Smooth muscle cell (in vitro differentiated cells): ENCODE results near the gene TMEM238L. TPM values are rescaled to one million over a fixed set of nuclear protein-coding genes. Genes with fewer than 3 reads are reported as not detected.

Experiments
- DNase-seq: peaks from one replicate; lab custom pipeline; 2025; ENCODE audit not compliant: unreplicated experiment; lab: John Stamatoyannopoulos, UW
- H2AFZ ChIP-seq: fragments of 200-600 bp; sonication (generic); 2 replicates; pipeline ENCODE4 v1.6.0; 2016; ENCODE audit warnings: antibody characterized with exemption, low read depth, mild to moderate bottlenecking
- H3F3A ChIP-seq: fragments of 200-600 bp; sonication (generic); 2 replicates; pipeline ENCODE4 v1.6.0; 2017; ENCODE audit warnings: antibody characterized with exemption, low read depth
- H3K27ac ChIP-seq: fragments of 200-600 bp; sonication (generic); 2 replicates; pipeline ENCODE4 v1.5.1; 2016; ENCODE audit warnings: low read depth, mild to moderate bottlenecking
- H3K27me3 ChIP-seq: fragments of 200-600 bp; sonication (generic); 2 replicates; pipeline ENCODE4 v1.6.1; 2016; ENCODE audit warnings: low read depth, mild to moderate bottlenecking
- H3K36me3 ChIP-seq: fragments of 200-600 bp; sonication (generic); 2 replicates; pipeline ENCODE4 v1.5.1; 2016; ENCODE audit warnings: low read depth
- H3K4me1 ChIP-seq: fragments of 200-600 bp; sonication (generic); 2 replicates; pipeline ENCODE4 v1.5.1; 2016; ENCODE audit warnings: low read depth
- H3K4me2 ChIP-seq: fragments of 200-600 bp; sonication (generic); 2 replicates; pipeline ENCODE4 v1.6.0; 2016; ENCODE audit warnings: mild to moderate bottlenecking
- H3K4me3 ChIP-seq: fragments of 200-600 bp; sonication (generic); 2 replicates; pipeline ENCODE4 v1.5.1; 2016; ENCODE audit warnings: mild to moderate bottlenecking
- H3K79me2 ChIP-seq: fragments of 200-600 bp; sonication (generic); 2 replicates; pipeline ENCODE4 v1.6.0; 2016; ENCODE audit warnings: low read depth, mild to moderate bottlenecking
- H3K9ac ChIP-seq: fragments of 200-600 bp; sonication (generic); 2 replicates; pipeline ENCODE4 v1.6.0; 2016; ENCODE audit warnings: low read depth
- H3K9me3 ChIP-seq: fragments of 200-600 bp; sonication (generic); replicated peaks from 2 replicates; pipeline ENCODE4 v1.5.1; 2016; ENCODE audit warnings: low read depth
- H4K20me1 ChIP-seq: fragments of 200-600 bp; sonication (generic); 2 replicates; pipeline ENCODE4 v1.6.0; 2016; ENCODE audit warnings: low read depth
- WGBS: methylation state at CpG from one replicate; pipeline ENCODE4 v1.1.7; 2016; ENCODE audit warnings: low lambda C conversion rate; 5-methylcytosine and 5-hydroxymethylcytosine counted together
- polyA plus RNA-seq: library from polyadenylated mRNA; unstranded; fragments of >200 nt; fragmentation: Nextera tagmentation; extraction: Ambion mirVana; gene quantifications from 2 replicates; pipeline ENCODE4 v1.2.1, GENCODE V29; 2016
- total RNA-seq: library from RNA; depleted of rRNA; stranded (reverse); fragments of >200 nt; gene quantifications from 2 replicates; pipeline ENCODE4 v1.2.3, GENCODE V29; 2014
- TF ChIP-seq, protein P1 (sequence below): fragments of 200-600 bp; sonication (generic); IDR thresholded peaks from 2 replicates; pipeline ENCODE4 v1.5.1; 2017; ENCODE audit warnings: borderline replicate concordance, mild to moderate bottlenecking, antibody characterized with exemption; ENCODE audit not compliant: insufficient read depth, poor library complexity, severe bottlenecking

The TMEM238L gene
- total and polyA plus RNA-seq, 2 experiments from 2014 or later = not detected

DNA sequence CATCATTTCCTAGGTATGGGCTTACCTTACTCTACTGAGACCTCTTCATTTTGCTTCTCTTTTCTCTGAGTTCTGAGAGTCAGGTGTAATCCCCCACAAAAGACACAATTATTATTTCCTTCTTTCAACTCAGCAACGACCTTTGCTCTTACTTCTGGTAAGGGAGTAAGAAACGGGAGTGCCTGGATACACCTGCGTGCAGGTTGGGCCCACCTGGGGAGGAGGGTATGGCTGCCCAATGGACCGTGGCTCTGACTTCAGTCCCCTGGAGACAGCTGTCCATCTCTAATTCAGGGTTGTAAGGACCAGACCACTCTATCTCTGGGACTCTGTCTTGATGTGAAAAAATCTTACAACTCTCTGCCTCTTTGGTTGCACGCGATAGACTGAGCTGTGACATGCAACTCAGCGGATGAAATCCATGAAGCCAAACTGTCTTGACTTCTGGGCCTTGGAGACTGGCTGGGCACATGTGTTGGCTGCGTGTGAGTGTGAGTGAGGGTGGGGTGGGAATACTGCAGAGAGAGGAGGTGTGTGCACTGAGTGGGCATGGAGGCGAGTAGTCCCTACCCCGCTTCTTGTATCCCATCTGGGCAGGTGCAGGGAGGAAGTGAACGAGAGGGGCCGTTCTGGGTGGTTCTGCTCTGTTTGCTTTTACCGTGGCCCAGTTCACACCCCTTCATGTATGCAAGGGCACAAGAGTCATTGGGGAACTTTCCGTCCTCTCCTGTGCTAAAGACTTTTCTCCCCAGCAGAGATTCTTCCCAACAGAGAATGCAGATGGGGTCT, 1.2 kb downstream of the TMEM238L start:
- Histone ChIP-seq H2AFZ (no peak overlapping the region), H3K9ac (no peak overlapping the region), H3F3A (no peaks in the 10 kb centered on the region), H3K36me3 (no peaks in the 10 kb centered on the region), H3K4me1 (peaks cover 3% of the 10 kb centered on the region), H3K27me3 (no peaks in the 10 kb centered on the region), H3K4me2 (no peak overlapping the region), H3K27ac (no peak overlapping the region), H3K79me2 (no peaks in the 10 kb centered on the region), H3K4me3 (no peak overlapping the region), H4K20me1 (no peaks in the 10 kb centered on the region), H3K9me3 (no peaks in the 10 kb centered on the region)
- DNase-seq = no peak
- TF ChIP-seq, protein P1, sequence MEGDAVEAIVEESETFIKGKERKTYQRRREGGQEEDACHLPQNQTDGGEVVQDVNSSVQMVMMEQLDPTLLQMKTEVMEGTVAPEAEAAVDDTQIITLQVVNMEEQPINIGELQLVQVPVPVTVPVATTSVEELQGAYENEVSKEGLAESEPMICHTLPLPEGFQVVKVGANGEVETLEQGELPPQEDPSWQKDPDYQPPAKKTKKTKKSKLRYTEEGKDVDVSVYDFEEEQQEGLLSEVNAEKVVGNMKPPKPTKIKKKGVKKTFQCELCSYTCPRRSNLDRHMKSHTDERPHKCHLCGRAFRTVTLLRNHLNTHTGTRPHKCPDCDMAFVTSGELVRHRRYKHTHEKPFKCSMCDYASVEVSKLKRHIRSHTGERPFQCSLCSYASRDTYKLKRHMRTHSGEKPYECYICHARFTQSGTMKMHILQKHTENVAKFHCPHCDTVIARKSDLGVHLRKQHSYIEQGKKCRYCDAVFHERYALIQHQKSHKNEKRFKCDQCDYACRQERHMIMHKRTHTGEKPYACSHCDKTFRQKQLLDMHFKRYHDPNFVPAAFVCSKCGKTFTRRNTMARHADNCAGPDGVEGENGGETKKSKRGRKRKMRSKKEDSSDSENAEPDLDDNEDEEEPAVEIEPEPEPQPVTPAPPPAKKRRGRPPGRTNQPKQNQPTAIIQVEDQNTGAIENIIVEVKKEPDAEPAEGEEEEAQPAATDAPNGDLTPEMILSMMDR = no peak
- WGBS = 89% methylated on average over 14 of the region's 14 CpGs

GRCh38 chr17:10799407-10799806, 4.5 kb downstream of the TMEM238L start:
- Histone ChIP-seq H3F3A (no peaks in the 10 kb centered on the region), H3K9me3 (no peaks in the 10 kb centered on the region), H3K36me3 (no peaks in the 10 kb centered on the region), H3K27me3 (peaks cover 5% of the 10 kb centered on the region), H2AFZ (no peak overlapping the region), H4K20me1 (no peaks in the 10 kb centered on the region), H3K27ac (no peak overlapping the region), H3K79me2 (no peaks in the 10 kb centered on the region), H3K4me2 (no peak overlapping the region), H3K4me1 (peaks cover 3% of the 10 kb centered on the region), H3K4me3 (no peak overlapping the region), H3K9ac (no peak overlapping the region)
- TF ChIP-seq, protein P1 = no peak
- WGBS = 80% methylated on average over 7 of the region's 7 CpGs
- no peak for DNase-seq

- Histone ChIP-seq H3K9me3 (no peaks in the 10 kb centered on the region), H3F3A (no peaks in the 10 kb centered on the region), H3K4me1 (peaks cover 3% of the 10 kb centered on the region), H3K27ac (no peak overlapping the region), H3K36me3 (no peaks in the 10 kb centered on the region), H3K27me3 (peaks cover 5% of the 10 kb centered on the region), H3K4me2 (no peak overlapping the region), H2AFZ (no peak overlapping the region), H4K20me1 (no peaks in the 10 kb centered on the region), H3K79me2 (no peaks in the 10 kb centered on the region), H3K9ac (no peak overlapping the region), H3K4me3 (no peak overlapping the region)
- TF ChIP-seq, protein P1 = no peak
- DNase-seq = no peak
- WGBS = 86% methylated on average over 7 of the region's 7 CpGs
These were observed 5.0 kb downstream of the TMEM238L start for GRCh38 chr17:10798910-10799309.

- Histone ChIP-seq H3F3A (no peaks in the 10 kb centered on the region), H2AFZ (no peak overlapping the region), H3K9me3 (no peaks in the 10 kb centered on the region), H3K36me3 (no peaks in the 10 kb centered on the region), H4K20me1 (no peaks in the 10 kb centered on the region), H3K9ac (no peak overlapping the region), H3K79me2 (no peaks in the 10 kb centered on the region), H3K4me1 (peaks cover 3% of the 10 kb centered on the region), H3K4me3 (no peak overlapping the region), H3K27ac (no peak overlapping the region), H3K27me3 (peaks cover 5% of the 10 kb centered on the region), H3K4me2 (no peak overlapping the region)
- DNase-seq = no peak
- WGBS = 67% methylated on average over 3 of the region's 3 CpGs
- TF ChIP-seq, protein P1 = no peak
These were observed 5.6 kb downstream of the TMEM238L start for GRCh38 chr17:10798332-10798749.
